ENCODE results near the gene MB. TPM values are rescaled to one million over a fixed set of nuclear protein-coding genes. Genes with fewer than 3 reads are reported as not detected.

The MB gene
- total RNA-seq, 4 donors from 2014 or later = not detected

DNA sequence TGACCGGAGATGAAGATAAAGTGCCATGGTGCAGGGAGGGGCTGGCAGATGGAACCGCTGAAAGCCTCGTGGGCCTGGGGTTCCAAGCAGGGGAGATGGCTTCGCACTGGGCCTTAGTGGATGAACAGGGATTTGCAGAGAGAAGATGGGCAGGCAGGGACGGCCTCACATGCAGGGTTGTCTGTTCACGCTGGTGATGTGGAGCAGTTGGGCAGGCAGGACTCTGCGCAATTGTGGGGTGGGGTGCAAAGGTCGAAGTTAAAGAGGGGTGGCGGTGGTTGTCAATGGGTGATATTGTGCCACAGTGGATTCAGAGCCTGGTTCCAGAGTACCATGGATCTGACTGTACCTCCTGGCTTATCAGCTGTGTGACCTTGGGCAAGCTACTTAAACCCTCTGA is 7.9 kb downstream of the MB start:
- TF ChIP-seq POLR2A (IDR thresholded peaks at IDR 0.05) = no peak
- TF ChIP-seq, protein P1, sequence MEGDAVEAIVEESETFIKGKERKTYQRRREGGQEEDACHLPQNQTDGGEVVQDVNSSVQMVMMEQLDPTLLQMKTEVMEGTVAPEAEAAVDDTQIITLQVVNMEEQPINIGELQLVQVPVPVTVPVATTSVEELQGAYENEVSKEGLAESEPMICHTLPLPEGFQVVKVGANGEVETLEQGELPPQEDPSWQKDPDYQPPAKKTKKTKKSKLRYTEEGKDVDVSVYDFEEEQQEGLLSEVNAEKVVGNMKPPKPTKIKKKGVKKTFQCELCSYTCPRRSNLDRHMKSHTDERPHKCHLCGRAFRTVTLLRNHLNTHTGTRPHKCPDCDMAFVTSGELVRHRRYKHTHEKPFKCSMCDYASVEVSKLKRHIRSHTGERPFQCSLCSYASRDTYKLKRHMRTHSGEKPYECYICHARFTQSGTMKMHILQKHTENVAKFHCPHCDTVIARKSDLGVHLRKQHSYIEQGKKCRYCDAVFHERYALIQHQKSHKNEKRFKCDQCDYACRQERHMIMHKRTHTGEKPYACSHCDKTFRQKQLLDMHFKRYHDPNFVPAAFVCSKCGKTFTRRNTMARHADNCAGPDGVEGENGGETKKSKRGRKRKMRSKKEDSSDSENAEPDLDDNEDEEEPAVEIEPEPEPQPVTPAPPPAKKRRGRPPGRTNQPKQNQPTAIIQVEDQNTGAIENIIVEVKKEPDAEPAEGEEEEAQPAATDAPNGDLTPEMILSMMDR (IDR thresholded peaks at IDR 0.05) = no peak
- no peak for TF ChIP-seq EP300 (IDR thresholded peaks at IDR 0.05)
- no peak for DNase-seq (ENCODE audit: low spot score in 2 of 2)
- 92% methylated on average over 9 of the region's 9 CpGs for WGBS, 2 donors
- Histone ChIP-seq H3K4me1 (no peaks in the 10 kb centered on the region), H3K36me3 (no peaks in the 10 kb centered on the region), H3K9me3 (no peaks in the 10 kb centered on the region), H3K27me3 (no peaks in the 10 kb centered on the region), H3K4me3 (no peak overlapping the region), H3K27ac (no peak overlapping the region)

DNA sequence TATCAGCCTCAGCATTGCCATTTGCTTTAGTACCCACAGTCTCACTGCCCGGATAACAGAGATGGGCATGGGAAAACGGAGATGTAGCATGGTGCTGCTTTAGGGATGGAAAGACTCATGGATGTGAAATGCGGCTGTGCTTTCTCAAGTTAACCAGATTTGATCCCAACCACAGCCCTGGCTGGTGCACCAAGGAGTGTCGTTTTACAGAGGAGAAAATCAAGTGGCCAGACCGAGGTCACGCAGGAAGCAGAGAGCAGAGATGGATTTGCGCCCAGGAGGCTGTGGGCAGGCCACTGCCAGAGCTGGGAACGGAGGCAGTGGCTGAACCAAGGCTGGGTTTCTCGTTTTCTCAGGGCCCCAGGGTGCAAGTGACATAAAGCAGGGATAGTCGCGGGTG is 9.0 kb downstream of the MB start:
- Histone ChIP-seq H3K4me1 (no peaks in the 10 kb centered on the region), H3K9me3 (no peaks in the 10 kb centered on the region), H3K36me3 (no peaks in the 10 kb centered on the region), H3K27ac (no peak overlapping the region), H3K4me3 (no peak overlapping the region), H3K27me3 (no peaks in the 10 kb centered on the region)
- TF ChIP-seq, protein P1 (IDR thresholded peaks at IDR 0.05) = no peak
- TF ChIP-seq POLR2A (IDR thresholded peaks at IDR 0.05) = no peak
- no peak for TF ChIP-seq EP300 (IDR thresholded peaks at IDR 0.05)
- DNase-seq (ENCODE audit: low spot score in 2 of 2) = no peak
- 75 to 80% methylated on average over 11 of the region's 11 CpGs for WGBS, 2 donors

DNA sequence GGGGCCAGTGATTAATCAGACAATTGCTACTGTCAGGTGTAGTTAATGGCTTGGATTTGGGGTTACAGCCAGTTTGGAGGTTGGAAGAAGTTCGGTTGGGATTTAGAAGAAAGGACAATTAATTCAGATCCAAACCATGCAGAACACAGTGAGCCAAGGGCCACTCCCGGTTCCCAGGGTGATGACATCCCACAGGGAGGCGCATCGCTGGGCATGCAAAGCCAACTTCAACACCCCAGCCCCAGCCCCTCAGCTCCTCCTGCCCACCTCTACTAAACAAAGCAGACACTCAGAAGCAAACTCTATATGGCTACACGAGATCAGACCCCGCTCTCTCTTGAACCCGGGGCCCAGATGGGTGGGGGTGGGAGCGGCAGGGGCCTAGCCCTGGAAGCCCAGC is 10.2 kb downstream of the MB start:
- no peak overlapping the region for H3K4me3 ChIP-seq
- 82% methylated on average over 8 of the region's 8 CpGs for WGBS, 2 donors
- H3K27me3 ChIP-seq = no peaks in the 10 kb centered on the region
- no peak for TF ChIP-seq POLR2A (IDR thresholded peaks at IDR 0.05)
- TF ChIP-seq, protein P1 (IDR thresholded peaks at IDR 0.05) = no peak
- no peak for TF ChIP-seq EP300 (IDR thresholded peaks at IDR 0.05)
- no peak overlapping the region for H3K27ac ChIP-seq
- no peak for DNase-seq (ENCODE audit: low spot score in 2 of 2)
- no peaks in the 10 kb centered on the region for H3K9me3 ChIP-seq
- H3K36me3 ChIP-seq = no peaks in the 10 kb centered on the region
- no peaks in the 10 kb centered on the region for H3K4me1 ChIP-seq

DNA sequence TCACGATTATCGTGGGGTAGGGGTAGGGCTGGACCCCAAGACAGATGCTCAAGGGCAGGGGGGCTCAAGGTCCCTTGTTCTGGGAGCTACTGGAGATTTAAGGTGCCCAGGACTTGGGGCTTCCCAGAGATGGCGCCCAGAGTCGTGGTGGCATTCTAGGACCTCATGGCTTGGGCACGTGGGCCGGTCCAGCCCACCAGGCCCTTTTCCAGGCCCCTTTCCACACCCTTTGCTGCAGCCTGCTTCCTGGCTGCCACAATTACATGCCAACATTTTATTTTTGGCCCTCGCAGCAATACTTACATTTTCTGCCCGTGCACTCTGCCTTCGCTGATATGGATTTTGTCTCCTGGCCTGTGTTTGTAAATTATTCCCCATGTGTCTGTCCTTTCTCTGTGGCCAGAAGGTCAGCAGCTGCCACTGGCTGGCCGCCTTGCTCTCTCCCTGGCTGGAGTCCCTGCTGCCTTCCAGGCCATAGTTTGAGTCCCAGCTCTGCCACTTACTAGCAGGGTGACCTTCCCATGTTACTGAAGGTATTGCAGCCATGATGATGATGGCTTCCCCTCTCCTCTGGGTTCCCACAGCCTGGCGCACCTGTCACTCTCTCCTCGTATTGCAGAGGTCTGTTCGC is 11.2 kb downstream of the MB start:
- TF ChIP-seq EP300 (IDR thresholded peaks at IDR 0.05) = no peak
- no peak for TF ChIP-seq POLR2A (IDR thresholded peaks at IDR 0.05)
- TF ChIP-seq, protein P1 (IDR thresholded peaks at IDR 0.05) = no peak
- H3K27ac ChIP-seq = no peak overlapping the region

DNA sequence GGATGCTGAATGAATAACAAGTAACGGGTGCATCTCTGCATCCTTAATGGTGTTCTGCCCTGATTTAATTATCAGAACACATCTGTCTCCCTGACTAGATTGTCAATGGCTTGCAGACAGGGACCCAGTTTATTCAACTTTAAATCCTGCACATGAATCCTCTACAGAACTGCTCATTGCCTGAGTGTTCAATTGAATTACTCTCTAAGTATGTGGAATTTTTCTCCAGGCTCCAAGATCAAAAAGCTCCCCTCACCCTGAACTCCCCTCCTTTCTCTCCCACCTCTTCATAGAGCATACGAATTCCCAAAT is 11.8 kb downstream of the MB start:
- no peak for DNase-seq (ENCODE audit: low spot score in 2 of 2)
- Histone ChIP-seq H3K27me3 (no peaks in the 10 kb centered on the region), H3K4me3 (no peak overlapping the region), H3K9me3 (no peaks in the 10 kb centered on the region), H3K27ac (no peak overlapping the region), H3K36me3 (no peaks in the 10 kb centered on the region), H3K4me1 (no peaks in the 10 kb centered on the region)
- WGBS, 2 donors = 66 to 73% methylated on average over 2 of the region's 2 CpGs
- TF ChIP-seq EP300 (IDR thresholded peaks at IDR 0.05) = no peak
- no peak for TF ChIP-seq POLR2A (IDR thresholded peaks at IDR 0.05)
- TF ChIP-seq, protein P1 (IDR thresholded peaks at IDR 0.05) = no peak

More for the DNA sequence above, 11.2 kb downstream of the MB start:
- Histone ChIP-seq H3K4me1 (no peaks in the 10 kb centered on the region), H3K4me3 (no peak overlapping the region), H3K9me3 (no peaks in the 10 kb centered on the region), H3K36me3 (no peaks in the 10 kb centered on the region), H3K27me3 (no peaks in the 10 kb centered on the region)
- no peak for DNase-seq (ENCODE audit: low spot score in 2 of 2)
- WGBS, 2 donors = 73 to 79% methylated on average over 13 of the region's 13 CpGs
